OCI-LY1 (cell line): ENCODE results near the gene ZBTB7A.

Experiments
- EZH2 ChIP-seq: fragments of 200-600 bp; sonication (generic), shearing (Covaris generic); IDR thresholded peaks from 2 replicates; pipeline ENCODE4 v1.8.0; 2017; ENCODE audit warnings: borderline replicate concordance, mixed run types, mild to moderate bottlenecking, antibody characterized with exemption, low read length, moderate library complexity, mixed read lengths
- TF ChIP-seq, protein P1 (sequence below): fragments of 200-600 bp; sonication (generic), shearing (Covaris generic); IDR thresholded peaks from 2 replicates; pipeline ENCODE4 v1.5.1; 2017; ENCODE audit warnings: mild to moderate bottlenecking, antibody characterized with exemption, low read length, moderate library complexity, mixed read lengths

DNA sequence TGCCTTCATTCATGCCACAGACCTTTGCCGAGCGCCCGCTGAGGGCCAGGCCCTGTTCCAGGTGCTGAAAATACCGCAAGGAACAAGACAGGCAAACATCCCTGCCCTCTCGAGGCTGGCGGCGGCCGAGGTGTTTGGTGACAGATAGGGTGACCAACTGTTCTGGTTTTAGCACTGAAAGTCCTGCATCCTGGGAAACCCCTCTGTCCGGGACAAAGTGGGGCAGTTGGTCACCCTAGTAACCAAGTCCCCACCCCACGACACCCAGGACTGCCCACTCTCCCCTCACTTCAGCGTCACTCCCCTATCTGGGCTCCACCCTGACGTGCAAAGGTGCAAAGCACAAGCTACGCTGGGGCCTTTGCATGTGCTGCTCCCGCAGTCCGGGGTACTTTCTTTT is 17.3 kb downstream of the ZBTB7A start:
- TF ChIP-seq, protein P1, sequence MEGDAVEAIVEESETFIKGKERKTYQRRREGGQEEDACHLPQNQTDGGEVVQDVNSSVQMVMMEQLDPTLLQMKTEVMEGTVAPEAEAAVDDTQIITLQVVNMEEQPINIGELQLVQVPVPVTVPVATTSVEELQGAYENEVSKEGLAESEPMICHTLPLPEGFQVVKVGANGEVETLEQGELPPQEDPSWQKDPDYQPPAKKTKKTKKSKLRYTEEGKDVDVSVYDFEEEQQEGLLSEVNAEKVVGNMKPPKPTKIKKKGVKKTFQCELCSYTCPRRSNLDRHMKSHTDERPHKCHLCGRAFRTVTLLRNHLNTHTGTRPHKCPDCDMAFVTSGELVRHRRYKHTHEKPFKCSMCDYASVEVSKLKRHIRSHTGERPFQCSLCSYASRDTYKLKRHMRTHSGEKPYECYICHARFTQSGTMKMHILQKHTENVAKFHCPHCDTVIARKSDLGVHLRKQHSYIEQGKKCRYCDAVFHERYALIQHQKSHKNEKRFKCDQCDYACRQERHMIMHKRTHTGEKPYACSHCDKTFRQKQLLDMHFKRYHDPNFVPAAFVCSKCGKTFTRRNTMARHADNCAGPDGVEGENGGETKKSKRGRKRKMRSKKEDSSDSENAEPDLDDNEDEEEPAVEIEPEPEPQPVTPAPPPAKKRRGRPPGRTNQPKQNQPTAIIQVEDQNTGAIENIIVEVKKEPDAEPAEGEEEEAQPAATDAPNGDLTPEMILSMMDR = no peak
- no peak for TF ChIP-seq EZH2
